HG03442 (cell line): Measurements from ENCODE around the gene BAMBI.

ENCODE experiments used
- ATAC-seq: cut with Tn5 transposase; IDR thresholded peaks from one replicate; pipeline ENCODE4 v1.9.1; 2021; ENCODE audit warnings: mild to moderate bottlenecking, moderate library complexity; ENCODE audit not compliant: unreplicated experiment

Gene BAMBI

DNA sequence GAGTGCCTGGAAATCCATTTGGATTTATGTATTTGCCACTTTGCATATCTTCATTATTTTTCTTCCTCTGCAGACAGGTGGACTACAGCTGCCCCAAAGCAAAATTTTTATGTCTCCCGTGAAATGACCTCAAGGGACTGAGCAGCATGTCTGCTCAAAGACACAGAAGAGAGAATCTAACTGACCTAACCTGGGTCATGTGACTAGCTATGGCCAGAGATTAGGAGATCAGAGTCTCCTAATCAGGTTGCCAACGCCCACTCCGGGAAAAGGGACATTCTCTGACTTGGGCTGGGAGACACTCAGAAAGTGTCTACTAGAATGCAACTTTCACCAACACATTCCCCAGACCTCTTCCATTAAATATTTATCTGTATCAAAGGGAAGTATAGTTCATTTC is 2.5 kb upstream of the BAMBI start:
- ATAC-seq = no peak

DNA sequence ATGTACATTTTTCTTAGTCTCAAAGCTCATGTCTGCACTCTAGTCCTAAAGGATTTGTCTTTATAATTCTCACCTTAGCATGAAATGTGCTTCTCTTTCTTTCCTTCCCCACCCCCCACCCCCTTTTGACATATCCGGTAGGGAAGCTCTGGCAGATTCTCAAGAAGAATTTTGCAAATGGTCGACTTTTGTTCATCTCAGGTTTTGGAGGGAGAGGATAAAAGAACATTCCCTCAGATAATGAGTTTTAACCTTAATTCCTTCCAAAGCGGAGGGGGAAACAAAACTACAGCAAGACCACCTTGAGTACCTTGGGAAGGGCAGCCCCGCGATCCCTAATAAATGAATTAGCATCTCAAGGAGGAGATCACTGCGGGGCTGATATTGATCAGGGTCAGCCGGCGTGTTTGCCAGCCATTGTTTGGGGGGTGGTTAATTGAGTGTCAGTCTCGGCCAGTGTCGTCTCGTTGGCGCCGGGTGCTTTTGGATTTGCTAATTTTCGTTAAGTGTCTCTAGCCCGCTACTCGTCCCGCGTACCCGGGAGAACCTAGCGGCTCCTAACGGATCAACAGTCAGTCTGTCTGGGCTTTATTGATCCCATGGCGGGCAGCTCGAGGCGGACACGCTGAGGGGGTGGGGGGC is 874 bp upstream of the BAMBI start:
- ATAC-seq = no peak

DNA sequence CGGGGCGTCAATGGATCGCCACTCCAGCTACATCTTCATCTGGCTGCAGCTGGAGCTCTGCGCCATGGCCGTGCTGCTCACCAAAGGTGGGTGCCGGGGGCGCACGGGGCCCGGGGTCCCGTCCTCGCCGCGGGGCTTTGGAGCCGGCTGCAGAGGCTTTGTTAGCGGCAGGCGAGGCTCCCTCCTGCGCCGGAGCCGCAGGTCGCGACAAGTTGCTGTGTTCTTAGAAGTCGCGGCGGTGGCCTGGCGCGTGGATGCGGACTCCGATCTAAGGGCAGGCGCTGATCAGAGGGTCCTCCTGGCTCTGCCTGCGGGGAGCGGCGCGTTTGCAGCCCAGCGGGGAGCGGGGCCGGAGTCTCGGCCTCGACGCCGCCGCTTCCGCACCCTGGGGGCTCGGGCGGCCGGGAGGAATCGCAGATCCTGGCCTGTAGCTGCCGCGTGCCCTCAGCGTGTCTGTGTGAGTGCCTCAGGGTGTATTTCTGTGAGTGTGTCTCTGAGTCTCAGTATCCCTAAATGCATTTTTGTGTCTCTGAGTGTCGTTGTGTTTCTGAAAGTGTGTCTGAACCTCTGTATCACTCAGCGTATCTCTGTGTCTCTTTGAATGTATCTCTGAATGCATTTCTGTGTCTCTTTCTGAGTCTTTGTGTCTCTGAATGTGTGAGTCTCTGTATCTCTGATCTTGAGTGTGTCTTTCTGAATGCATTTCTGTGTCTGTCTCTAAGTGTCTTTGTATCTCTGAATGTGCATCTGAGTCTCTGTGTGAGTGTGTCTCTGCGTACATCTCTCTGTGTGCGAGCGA is 766 bp downstream of the BAMBI start:
- peak; percentile 2 for ATAC-seq

DNA sequence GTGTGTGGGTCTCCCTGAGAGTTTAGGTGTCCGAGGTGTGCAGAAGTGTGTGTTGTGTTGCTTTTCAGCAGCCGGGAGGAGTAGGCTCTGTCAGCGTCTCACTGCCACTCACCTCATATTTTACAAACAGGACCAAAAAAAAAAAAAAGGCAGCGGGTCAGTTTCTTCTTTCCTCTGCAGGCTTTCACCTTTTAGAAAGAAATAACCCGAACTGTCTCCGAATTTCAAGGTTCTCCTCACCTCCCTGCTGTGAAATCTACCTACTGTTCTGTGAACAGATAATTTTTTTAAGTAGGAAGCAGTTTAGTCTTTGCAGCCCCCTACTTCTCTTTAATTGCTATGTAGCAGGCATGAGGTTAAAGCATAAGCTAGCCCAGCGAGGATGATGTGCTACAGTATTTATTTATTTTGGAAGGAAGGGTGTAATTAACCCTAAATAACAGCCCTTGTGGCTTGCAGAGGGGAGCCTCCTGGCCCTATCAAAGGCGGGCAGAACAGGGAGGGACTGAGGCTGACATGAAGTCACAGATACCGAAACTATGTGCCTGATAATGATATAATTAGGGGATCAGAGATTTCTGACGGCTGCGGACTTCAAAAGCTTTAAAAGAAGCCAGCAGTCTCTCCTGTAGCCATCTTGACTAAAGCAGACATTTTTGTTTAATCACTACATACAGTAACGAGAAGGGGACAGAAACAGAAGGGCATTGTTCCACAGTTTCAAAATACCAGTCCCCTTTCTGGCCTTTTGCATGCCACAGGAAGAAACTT is 1.6 kb downstream of the BAMBI start:
- no peak for ATAC-seq

DNA sequence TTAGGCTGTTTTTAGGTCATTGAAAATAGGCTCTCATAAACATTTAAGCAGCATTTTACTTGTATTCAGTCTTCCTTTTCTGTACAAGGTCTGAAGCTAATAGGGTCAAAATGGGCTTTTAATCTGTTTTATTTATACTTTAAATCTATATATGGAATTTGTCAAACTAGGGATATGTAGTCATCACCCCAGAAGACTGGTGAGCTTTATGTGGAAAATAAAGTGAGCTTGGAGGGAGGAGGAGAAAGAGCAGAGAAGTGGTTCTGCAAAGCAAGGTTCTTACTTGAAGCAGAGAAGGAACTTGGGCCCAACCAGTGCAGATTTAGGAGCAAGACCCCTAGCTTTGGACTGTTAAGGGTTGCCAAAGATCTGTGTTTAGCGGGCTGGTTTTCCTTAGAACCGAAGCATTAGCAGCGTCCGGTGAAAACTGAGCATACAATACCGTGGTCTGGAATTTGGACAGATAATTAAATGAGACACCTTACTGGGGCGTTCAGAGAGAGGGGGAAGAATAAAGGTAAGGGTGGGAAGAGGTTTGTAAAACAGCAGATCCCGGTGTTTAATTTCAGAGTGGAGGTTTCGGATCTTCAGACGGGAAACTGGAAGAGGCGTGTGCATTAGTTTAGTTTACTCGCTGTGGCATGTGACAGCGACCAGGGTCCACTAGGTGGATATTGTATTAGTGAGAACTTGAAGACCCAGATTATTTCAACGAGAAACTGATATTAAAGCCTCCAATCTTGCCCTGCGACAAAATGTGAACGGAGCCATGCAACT is 2.4 kb downstream of the BAMBI start:
- ATAC-seq = no peak

DNA sequence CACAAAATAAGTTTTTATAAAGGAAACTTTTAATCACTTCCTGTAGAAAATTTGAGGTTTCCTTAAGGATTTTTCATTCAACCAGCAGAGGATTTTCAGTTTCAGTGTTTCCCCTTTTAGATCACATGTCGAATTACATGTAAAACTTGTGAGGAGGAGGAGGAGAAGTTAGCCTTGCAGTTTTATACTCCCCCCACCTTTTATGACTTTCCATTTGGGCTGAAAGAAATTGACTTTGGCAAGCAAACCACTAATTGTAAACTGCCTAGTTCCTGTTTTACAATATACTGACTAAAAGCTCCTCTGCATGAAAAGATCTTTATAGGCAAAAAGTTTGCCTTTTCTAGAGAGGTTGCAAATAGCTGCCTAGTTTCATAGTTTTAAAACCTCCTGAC is 3.0 kb downstream of the BAMBI start:
- ATAC-seq = no peak

DNA sequence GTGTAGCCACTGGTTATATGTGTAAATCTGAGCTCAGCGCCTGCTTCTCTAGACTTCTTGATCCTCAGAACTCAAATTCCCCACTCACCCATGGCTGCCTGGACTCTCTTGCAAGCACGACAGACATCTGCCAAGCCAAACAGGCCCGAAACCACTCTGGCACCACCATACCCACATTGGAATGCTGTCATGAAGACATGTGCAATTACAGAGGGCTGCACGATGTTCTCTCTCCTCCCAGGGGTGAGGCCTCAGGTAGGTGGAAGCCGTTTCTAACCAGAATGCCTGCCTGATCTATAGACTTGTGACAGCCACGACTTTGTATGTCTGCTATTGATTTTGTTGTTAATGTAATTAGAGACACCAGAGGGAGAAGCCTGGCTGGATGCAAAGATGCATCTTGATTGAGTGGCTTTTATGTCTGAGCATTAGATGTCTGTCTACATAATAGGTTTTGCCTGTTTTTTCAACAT is 4.0 kb downstream of the BAMBI start:
- no peak for ATAC-seq

DNA sequence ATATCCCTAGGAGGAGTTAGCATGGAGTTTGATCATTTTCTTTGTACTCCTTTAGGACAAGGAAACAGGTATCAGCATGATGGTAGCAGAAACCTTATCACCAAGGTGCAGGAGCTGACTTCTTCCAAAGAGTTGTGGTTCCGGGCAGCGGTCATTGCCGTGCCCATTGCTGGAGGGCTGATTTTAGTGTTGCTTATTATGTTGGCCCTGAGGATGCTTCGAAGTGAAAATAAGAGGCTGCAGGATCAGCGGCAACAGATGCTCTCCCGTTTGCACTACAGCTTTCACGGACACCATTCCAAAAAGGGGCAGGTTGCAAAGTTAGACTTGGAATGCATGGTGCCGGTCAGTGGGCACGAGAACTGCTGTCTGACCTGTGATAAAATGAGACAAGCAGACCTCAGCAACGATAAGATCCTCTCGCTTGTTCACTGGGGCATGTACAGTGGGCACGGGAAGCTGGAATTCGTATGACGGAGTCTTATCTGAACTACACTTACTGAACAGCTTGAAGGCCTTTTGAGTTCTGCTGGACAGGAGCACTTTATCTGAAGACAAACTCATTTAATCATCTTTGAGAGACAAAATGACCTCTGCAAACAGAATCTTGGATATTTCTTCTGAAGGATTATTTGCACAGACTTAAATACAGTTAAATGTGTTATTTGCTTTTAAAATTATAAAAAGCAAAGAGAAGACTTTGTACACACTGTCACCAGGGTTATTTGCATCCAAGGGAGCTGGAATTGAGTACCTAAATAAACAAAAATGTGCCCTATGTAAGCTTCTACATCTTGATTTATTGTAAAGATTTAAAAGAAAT is 4.8 kb downstream of the BAMBI start:
- ATAC-seq = no peak

DNA sequence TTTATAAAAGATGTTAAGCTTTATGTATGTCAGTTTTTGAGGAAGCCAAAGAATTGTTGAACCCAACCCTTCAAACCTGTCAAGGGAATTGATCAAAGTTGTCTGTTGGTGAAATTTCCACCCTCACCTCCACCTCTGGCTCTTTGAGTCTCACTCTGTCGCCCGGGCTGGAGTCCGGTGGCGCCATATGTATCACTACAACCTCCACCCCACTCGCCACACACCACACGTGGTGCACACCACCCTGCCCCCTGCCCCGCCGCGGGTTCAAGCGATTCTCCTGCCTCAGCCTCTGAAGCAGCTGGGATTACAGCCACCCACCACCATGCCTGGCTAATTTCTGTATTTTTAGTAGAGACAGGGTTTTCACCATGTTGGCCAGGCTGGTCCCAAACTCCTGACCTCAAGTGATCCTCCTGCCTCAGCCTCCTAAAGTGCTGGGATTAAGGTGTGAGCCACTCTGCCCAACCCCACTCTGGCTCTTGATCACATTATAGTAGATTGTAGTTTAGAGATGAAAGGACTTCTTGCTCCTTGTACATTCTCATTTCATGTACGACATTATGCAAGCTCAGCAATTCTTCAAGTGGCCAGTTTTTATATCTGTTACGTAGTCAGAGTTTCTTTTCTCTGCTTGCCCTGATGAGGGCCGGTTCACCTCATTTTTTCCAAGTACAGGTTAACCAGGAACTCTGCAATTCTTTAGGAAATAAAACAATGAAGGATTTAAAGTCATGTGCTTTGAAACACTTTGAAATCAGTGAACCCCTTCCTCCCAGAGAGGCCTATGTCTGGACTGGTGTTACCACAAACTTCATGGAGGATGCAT is 7.0 kb downstream of the BAMBI start:
- ATAC-seq = no peak

DNA sequence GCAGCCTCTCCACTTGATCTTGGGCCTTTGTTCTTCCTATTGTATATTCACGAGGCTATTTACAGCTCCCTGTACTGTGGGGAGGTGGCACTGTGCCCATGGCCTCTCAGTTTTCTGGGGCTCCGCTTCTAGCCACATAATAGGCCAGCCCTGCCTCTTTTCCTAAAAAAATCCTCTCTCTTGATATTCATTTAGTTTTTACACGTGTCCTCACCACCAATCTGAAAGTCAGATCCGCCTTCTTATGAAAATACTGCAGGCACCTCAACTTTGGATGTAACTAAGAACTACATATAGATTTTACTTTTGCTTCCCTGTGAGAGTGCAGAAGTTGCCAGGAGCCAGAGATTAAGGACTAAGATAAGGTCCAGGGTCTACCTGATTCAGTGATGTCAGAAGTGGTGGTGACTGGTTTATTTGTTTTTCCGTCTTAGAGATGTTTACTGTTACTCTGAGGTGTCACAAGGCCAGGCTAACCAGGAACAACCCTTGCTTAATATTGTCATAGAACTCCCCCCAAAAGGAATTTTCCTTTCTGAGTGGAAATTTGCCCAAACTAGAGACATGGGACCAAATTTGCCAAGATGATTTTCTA is 7.8 kb downstream of the BAMBI start:
- no peak for ATAC-seq

DNA sequence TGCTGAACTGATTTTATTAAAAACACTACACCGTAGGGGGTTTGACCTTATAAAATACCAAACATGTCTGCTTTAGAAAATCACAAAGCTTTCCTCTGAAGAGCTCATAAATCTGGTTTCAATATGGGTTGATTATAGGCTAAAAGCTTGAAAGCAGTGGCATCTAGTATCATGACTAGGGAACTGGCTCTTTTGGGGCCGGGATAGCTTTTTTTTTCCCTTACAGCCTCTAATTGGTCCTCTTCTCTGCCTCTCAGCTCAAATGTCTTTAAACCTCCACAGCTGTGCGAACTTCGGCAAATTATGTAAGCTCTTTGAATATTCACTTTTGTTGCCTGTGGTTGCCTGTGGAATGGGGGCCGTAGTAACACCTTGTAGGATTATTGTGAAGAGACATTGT is 8.4 kb downstream of the BAMBI start:
- ATAC-seq = no peak

DNA sequence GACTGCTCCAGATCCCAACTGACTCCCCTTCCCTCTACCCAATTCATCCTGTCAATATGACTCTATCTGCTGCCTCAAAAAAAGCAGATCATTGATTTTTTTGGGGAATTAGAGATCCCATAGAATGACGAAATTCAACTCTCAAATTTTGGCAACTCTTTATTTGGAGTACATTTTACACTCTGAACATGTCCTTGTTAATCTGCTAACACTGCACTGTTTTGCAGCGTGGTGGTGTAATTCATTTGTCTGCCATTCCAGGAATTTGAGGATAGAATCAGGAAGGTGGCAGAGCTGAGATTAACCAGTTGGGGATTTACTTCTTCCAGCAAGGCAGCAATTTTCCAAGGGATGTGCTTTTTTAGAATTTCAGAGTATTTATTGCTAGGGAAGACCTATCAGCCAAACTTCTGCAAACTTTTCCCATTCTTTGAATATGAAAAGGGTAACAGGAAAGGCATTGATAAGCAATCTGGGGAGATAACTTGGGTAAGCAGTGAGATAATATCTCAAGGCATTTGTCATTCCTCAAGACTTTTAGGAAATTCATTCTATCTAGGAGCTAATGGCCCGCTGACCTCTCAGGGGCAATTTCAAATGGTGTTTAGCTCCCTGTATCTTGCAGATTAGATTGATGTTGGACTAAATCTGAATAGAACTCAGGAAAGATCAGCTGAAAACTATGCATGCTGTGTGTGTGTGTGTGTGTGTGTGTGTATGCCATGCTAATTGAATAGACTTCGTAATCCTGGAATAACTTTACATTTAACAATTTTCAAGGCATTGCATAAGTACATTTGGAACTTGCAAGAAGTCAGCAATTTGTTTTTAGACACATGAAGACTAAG is 9.7 kb downstream of the BAMBI start:
- ATAC-seq = no peak

DNA sequence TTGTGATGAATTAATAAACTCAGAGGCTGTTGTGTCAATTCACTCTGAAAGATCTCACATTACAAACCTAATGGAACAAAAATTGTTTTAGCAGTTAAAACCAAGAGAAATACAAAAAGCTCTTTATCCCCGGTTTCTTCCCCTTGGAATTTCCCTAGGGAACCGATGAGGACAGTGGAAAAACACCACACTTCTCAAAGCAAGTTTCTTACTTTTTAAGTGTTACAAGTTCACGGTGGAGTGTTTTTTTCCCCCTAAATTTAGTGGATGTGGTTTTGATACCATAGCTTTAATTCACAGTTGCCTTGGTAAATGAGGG is 10.3 kb downstream of the BAMBI start:
- ATAC-seq = no peak

DNA sequence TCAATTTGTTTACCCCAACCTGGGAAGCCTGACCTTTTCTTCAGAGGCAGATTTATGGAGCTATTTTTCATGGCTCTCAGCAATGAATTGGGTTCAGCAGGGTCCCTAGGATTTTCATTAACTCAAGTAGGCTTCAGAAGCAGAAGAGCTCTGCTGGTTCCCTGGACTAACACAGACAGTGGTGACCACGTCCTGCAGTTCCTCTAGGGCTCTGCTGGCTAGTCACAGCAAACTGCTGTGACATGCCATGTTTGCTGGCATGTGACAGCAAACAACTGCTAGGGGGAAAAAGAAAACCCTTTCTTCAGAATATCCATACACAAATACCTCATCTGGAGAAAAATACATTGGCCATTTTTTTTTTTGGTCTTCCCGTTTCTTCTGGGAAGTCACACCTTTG is 13.2 kb downstream of the BAMBI start:
- ATAC-seq = no peak

DNA sequence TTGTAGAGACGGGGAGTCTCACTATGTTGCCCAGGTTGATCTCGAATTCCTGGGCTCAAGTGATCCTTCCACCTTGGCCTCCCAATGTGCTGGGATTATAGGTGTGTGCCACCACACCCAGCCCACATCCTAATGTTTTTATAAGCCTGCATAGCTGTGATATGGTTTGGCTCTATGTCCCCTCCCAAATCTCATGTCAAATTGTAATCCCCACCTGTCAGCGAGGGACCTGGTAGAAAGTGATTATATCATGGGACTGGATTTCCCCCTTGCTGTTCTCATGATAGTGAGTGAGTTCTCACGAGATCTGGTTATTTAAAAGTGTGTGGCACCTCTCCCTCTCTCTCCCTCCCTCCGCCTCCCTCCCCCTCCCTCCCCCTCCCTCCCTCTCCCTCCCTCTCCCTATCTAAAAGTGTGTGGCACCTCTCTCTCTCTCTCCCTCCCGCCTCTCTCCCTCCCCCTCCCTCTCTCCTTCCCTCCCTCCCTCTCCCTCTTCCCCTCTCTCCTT is 13.9 kb downstream of the BAMBI start:
- ATAC-seq = no peak

DNA sequence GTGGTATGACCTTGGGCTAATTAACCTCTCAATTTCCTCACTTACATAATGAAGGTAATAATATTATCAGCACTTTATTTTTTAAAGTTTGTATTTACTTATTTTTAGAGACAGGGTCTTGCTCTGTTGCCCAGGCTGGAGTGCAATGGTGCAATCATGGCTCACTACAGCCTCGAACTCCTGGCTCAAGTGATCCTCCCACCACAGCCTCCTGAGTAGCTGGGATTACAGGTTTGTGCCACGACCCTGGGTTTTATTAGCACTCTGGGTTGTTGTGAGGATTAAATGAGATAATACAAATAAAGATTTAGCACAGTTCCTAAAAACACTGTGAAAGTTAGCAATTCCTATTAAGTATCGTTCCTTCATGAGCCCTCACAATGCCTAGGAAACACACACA is 14.7 kb downstream of the BAMBI start:
- ATAC-seq = no peak

DNA sequence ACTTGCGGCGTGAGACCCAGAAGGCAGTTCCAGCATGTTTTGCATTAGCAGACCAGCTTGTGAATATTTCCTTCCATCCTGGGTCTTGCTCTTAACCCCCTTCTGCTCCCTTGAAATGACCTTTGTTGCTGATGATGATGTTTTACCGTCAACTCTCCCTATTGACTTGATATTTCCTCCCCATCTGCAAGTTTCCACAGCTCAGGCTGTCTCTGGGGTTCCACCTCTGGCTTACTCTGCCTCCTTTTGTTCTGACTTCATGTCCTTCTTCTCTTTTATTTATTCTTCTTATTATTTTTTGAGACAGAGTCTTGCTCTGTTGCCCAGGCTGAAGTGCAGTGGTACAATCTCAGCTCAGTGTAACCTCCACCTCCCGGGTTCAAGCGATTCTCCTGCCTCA is 17.2 kb downstream of the BAMBI start:
- no peak for ATAC-seq

DNA sequence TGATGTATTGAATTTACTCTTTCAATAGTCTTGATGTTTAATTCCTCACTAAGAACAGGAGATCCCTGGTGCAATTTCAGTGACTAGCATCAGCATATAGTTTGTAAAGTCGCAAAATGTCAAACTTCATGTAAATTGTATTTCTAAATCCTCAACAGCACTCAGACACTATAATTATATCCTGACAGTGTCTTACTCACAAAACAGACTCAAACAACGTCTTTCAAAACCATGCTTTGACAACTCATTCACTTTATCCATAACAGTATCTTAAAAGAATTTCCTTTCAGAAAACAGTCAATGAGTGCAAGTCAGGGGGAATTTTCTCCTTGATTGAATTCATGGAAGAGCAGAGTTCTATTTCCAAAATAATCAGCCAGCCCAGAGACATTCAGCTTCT is 20.8 kb downstream of the BAMBI start:
- ATAC-seq = no peak
